Stomach (tissue), 4 donors: Measurements from ENCODE around the gene ATP8B4.

Experiments used
- EP300 ChIP-seq: sonication (generic); formaldehyde crosslinking; IDR thresholded peaks from one replicate; pipeline ENCODE4 v1.6.1; 2017; ENCODE audit warnings: antibody characterized with exemption
- POLR2A ChIP-seq, 4 donors: fragments of 450-650 bp; IDR thresholded peaks; one replicate each; pipeline ENCODE4 v1.6.1; 2016; ENCODE audit warnings: antibody characterized with exemption in 4 of 4, control low read depth in 2 of 4, mild to moderate bottlenecking in 1 of 4, moderate library complexity in 1 of 4
- TF ChIP-seq, protein P1 (sequence below), 7 experiments: fragments of 450-650 bp in 4 of 7; fragments of 200-600 bp in 3 of 7; sonication (generic) in 3 of 7; IDR thresholded peaks; one replicate each; pipeline ENCODE4 v1.5.1; 2016 to 2019; ENCODE audit warnings: antibody characterized with exemption in 7 of 7, control low read depth in 2 of 7, mild to moderate bottlenecking in 1 of 7

DNA sequence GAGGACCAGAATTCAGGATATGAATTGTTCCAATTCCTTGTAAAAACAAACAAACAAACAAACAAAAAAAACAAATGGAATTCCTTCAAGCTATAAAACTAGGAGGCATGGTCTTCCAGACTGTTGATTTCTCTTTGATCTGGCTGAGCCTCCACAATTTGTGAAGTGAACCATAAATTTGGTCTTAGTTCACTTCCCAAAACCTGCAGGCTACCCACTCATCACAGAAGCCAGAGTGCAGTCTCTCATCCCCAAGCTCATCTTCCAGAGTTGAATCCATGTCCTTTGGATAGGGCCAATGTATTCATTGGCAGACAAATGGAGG lies 294.3 kb downstream of the ATP8B4 start:
- TF ChIP-seq EP300 (no peak), POLR2A (IDR thresholded peaks at IDR 0.05) (no peak)
- TF ChIP-seq, protein P1, sequence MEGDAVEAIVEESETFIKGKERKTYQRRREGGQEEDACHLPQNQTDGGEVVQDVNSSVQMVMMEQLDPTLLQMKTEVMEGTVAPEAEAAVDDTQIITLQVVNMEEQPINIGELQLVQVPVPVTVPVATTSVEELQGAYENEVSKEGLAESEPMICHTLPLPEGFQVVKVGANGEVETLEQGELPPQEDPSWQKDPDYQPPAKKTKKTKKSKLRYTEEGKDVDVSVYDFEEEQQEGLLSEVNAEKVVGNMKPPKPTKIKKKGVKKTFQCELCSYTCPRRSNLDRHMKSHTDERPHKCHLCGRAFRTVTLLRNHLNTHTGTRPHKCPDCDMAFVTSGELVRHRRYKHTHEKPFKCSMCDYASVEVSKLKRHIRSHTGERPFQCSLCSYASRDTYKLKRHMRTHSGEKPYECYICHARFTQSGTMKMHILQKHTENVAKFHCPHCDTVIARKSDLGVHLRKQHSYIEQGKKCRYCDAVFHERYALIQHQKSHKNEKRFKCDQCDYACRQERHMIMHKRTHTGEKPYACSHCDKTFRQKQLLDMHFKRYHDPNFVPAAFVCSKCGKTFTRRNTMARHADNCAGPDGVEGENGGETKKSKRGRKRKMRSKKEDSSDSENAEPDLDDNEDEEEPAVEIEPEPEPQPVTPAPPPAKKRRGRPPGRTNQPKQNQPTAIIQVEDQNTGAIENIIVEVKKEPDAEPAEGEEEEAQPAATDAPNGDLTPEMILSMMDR (IDR thresholded peaks at IDR 0.05): no peak
